ENCODE data around the gene NFU1.
A peak's percentile ranks its signal among the peaks of the same experiment; 100 is the strongest.

NFU1 gene

DNA sequence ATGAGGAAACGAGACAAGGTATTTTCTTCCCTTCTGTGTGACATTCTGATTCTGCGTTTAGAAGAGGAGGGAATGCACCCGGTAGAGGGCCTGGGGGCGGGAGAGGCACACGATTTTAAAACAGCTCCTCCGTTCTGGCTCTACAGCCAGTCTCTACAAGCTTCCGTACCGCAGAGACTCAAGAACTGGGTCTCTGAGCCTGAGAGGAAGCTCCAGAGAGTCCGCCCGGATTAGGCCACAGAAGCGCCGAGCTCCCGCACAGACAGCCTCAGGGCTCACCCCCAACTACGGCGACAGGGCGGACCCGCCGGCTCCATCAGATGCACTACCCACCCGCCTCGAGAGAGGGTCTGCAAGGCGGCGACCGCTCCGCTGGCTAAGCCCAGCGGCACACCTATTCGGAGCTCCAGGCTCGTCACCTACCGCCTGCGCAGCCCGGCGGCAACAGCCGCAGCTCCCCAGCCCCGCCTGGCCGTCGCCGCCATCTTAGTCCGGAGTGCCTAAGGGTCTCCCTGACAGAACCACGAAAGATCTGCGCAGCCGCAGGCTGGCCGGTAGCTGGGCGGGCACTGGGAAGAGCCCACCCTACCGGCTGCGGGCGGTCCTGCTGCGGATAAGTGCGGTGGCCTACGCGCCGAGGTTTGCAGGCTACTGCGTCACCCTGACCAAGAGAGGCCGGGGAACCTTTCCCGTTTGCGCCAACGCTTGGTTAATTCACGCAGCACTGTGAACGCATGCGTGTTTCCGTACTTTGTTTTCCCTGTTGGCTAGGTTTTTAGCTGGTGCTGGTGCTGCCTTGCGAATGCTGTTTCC is at the start of gene NFU1:
Gene NFU1 (minus strand): TSS at position 498 of the 813 bp plus-strand sequence. CDS start 13 bp downstream, at position 485.
- peak; percentile 92 to 99 (median 94) for DNase-seq
- intact Hi-C loops (cut with DNase I): loop anchor here (1.0 to 10.0 kb wide), 3 partner anchors 51 to 208 kb away; no protein-coding TSS in a partner anchor

DNA sequence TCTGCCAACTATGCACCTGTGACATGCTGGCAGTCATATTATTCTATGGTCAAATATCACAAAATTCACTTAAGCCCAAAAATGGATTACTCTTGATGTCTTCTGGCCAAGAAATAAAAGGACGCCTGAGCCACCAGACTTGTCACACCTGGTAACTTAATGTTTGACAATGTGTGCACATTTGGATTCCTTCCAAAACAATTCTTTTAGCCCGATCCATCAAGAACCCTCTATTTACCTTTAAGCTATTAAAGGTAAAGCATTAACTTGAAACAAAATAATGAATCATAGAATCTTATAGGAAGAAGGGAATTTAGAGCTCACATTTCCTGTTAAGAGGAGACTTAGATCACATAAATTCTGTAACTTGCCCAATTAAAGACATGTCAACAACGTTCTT is 46.5 kb upstream of the NFU1 start:
- intact Hi-C loops (cut with DNase I): no loop called here
- no peak for DNase-seq

DNA sequence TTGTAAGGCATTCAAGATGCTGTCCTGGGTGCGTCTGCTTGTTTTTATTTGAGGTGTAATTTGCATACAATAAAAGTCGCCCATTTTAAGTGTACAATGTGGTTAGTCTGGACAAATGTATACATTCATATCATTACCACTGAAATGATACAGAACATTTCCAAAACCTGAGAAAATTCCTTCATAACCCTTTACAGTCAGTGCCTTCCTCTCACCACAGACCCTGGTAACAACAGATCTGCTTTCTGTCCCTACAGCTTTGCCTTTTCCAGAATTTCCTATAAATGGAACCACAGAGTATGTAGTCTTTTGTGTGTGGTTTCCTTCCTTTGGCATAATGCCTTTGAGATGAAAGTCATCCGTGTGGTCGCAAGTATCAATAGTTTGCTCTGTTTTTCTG is 45.8 kb upstream of the NFU1 start:
- DNase-seq: no peak

DNA sequence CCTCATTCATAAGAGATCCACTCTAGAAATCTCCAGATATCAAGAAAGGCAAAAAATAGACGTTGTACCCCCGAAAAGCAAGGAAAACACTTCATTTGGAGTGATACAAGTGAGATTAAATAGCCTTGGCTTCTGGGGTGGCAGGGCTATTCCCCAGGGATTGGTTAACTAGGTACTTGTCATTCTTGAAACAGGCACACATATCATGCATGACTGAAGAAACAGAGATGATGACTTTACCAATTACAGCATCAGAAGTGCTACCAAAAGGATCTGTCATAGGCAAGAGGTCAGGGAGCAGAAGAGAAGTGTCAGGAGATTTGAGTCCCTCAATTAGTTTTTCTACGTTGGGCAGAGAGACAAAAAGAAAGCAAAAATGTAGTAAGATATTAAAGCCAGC is 45.2 kb upstream of the NFU1 start:
- no peak for DNase-seq
- intact Hi-C loops (cut with DNase I): no loop called here

More for the DNA sequence above, 45.8 kb upstream of the NFU1 start:
- intact Hi-C loops (cut with DNase I): no loop called here

DNA sequence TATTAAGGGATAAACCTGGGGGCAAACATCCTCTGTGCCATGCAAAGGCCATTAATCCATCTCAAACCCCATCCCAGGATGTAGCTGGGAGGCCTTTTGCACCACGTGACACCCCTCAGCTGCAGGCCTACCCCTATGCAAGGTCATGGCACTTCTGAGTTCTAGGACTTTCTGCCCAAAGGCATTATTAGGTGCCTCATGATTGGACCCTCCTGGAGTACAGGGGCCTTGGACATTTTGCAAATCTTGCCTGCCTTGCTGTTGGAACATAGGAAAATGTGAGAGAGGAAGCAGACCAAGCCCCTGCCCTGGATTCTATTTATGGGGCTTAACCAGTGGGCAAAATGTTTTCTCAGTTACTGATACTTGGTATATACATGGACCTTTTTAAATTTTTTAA is 44.2 kb upstream of the NFU1 start:
- intact Hi-C loops (cut with DNase I): no loop called here
- no peak for DNase-seq

DNA sequence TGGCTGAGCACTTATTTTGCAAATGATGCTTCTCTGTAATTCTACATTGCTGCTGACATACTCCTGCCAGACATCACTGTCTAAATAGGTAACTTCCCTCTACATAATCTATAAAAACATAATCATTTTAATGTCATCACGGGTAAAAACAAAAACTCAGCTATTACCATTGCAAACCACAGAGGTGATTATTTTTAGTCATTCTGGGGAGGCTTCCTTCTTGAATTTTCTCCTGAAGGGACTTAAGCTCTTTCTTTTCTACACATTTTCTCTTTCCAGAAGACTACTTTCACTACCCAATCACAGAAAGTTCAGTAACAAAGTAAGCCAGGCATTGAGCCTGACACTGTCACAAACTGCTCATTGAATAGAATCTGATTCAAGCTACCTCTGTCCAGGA is 40.4 kb upstream of the NFU1 start:
- intact Hi-C loops (cut with DNase I): no loop called here
- DNase-seq: no peak

DNA sequence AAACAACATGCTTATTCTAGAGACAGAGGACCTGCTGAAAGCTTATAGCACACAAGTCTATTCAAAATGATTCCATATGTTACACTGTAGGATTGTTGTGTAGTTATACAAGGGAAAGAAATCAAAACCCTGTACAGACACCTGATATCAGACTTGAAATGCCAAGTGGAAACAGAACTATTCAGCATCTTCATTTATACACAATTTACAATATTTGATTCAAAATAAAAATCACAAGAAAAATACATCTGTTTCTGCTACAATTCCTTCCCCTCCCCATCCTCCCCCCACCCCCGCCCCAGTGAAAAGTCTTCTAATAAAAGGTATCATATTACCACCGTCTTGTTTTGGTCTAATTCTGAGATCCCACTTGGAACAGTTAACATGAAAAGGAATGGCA is 37.5 kb upstream of the NFU1 start:
- intact Hi-C loops (cut with DNase I): no loop called here
- no peak for DNase-seq

DNA sequence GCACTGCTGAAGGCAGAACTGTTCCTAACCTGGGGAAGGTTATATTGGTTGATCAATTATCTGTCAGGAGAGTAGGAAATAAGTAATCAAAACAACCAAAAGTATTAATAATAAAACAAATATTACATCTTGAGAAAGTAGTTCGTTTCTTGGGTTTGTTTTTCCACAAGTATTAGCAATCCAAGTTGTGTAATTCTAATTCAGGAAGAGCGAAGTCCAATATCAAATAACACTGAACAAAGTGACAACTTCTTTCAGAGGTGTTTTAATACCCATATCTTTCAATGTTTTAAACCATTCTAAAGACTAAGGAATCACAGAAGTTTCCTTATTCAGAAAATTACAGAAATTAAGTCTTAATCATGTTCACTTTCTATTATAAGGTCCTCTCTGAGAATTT is 34.6 kb upstream of the NFU1 start:
- intact Hi-C loops (cut with DNase I): no loop called here

DNA sequence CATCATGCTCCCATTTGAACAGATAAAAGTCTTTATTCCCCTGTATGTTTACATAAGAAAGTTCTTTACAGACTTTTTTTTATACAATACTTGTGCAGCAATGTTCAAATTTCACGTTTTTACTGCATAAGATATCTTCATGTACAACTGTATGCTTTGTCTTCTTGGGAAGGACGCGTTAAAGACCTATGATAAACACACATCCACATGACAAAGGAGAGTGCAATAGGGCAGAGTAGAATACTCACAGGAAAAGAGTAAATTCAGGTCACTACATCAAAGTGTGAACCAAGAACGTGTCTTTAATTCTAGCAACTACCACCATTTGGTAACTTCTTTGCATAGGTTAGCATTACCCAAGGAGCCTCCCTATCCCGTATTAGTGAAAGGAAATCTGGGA is 33.7 kb upstream of the NFU1 start:
- DNase-seq: no peak

More for the DNA sequence above, 34.6 kb upstream of the NFU1 start:
- no peak for DNase-seq

DNA sequence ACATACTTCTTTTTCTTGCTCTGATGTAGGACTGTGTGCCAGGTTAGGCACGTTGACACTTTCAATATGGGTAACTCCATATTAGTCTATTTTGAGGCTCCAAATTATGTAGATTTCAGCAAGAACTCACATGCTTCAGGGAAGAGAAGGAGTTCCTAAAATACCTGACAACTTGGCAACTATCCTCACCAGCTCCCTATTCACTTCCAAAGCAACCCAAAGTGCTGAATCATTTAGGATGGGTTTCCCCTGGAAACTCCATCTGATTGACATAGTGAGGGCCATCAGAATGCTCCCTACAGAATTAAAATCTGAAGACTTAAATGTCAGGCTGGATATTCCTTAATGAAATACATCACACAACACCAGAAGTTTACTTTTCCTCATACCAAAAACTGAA is 32.5 kb upstream of the NFU1 start:
- intact Hi-C loops (cut with DNase I): no loop called here
- DNase-seq: no peak

More for the DNA sequence above, 33.7 kb upstream of the NFU1 start:
- intact Hi-C loops (cut with DNase I): no loop called here

DNA sequence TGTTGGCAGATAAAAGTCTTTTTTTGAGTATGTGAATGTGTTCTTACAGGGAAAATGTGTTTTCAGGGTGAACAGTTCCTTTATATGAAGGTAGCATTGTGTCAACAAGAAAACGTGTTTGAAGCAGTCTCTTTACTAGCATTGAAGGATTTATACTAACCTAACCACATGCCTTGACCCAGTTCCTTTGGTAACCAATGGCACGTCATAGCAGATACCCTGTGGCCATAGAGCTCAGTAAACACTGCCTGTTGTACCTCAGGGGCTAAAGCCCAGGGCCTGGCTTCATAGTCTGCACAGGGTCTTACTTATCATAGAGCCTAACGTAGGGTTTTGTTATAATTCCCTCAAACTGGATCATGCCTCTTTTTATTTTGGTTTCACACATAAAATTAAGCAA is 32.1 kb upstream of the NFU1 start:
- no peak for DNase-seq
- intact Hi-C loops (cut with DNase I): no loop called here

DNA sequence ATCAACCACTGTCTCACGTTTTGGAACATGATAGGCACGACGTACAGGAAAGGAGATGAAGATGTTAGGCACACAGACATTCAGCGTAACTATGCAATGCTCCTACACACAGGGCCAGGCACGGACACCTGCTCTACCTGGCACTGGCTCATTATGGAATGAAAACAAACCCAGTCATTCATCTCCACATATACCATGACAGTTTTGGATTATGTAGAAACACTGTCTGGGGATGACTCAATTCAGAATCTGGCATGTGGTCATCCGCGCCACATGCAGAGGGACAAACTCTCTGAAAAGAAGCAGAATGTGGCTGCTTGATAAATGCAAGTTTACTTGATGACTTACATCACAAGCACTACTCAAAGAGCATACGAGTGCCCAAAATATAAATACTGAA is 29.5 kb upstream of the NFU1 start:
- intact Hi-C loops (cut with DNase I): no loop called here
- peak in 2 of 10 donors; percentile 20 to 80 for DNase-seq

DNA sequence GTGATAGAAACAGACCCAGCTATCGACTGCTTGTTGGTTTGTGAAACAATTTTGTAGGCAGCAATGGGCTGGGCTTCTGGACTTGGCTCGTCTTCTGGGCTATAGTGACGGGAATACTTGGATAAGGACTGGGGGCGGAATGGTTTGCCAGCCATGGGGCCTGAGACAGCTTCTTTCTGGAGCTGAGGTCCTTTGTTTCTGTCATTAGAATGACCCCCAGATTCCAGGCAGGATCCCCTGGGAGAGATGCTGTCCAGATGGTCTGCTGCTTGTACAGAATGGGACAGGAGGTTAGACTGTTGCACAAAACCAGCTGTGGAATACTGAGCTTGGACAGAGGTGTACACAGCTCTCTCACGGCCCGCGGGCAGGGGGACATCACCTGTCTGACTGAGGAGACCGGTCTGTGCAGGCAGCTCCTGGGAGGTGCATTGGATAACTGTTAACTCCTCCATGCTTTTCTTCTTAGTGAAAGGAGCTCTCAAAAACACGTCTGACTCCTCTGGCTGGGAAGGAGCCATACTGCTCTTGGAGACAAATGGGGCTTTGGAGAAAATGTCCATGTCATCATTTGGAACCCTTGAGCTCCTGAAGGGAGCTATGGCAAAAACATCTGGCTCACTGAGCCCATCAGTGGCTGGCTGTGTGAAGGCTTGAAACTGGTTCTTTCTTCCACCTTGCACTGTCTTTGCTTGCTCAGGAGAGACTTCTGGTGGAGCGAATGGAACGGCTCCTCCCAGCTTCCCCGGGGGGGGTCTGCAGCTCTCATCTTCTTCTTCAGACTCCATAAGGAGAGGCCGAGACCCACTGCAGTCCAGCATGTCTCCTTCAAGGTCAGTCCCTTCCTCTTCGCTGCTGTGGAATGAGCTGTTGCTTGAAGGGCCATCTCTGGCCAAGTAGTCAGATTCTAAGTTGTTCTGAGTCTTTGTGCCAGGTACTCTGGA is 28.6 kb upstream of the NFU1 start:
- DNase-seq: peak in 1 of 10 donors; percentile 67
- intact Hi-C loops (cut with DNase I): no loop called here

DNA sequence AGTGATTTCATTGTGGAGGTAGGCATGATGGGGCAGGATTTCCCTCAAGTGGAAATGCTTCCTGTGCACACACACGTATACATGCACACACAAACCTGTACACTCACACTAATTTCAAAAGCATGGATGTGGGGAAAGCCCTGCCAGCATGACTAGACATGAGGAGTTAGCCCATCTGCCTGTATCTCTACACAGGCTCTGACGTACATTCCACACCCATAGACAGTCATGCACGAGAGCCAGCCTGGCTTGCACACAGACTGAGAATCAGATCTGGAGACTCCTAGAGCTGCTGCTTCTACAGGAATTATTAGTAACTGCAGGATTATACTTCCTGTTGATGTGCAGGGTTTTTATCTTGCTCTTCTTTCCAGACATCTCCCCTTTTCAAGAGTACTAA is 27.3 kb upstream of the NFU1 start:
- intact Hi-C loops (cut with DNase I): no loop called here
- DNase-seq: peak in 1 of 10 donors; percentile 19

DNA sequence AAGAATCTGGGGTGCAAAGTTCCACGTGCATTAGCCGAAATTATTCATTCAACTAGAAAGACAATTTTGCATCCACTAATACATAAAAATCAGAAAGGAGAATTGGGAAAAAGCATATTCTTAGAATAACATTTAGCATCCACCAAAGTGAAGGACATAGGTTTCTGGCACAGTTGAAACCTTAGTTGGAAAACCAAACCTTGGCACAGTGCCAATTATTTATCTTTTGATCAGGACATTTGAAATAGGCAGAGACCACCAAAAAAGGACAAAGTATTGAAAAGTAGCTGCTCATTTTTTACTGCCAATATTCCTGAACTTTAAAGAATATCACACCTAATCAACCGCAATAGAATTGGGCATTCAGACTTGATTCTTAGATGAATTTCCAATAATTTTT is 25.5 kb upstream of the NFU1 start:
- intact Hi-C loops (cut with DNase I): no loop called here
- DNase-seq: no peak

DNA sequence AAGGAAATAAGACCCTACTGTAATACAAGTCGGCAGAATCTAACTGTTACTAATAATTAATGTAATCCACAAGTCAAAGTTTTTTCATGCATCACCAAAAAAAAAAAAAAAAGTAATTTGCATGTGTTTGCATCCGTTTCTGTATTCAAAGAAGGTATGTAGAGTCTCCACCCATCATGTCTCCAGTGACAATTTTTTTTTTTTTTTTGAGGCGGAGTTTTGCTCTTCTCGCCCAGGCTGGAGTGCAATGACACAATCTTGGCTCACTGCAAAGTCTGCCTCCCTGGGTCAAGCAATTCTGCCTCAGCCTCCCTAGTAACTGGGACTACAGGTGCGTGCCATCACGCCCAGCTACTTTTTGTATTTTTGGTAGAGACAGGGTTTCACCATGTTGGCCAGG is 24.2 kb upstream of the NFU1 start:
- DNase-seq: no peak
- intact Hi-C loops (cut with DNase I): no loop called here

DNA sequence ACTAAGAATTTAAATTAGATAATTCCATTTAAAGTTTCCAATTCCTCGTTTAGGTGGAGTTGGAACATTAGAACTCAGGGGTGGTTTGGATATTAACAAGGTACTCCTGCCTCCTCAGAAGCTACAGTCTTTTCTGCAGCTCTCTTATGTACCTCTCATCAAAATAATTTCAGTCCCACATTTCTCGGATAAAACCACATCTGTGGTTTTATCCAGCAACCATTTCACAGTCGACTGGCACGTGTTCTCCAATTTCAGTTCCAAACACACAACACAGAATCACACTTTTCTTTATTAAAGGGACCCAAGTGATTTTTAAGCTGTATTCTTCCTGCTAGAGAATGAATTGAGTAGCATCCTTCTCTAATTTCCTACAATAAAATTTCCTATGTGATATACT is 22.7 kb upstream of the NFU1 start:
- DNase-seq: no peak
- intact Hi-C loops (cut with DNase I): loop anchor here (10.0 kb wide), 1 partner anchor 255 kb away; no protein-coding TSS in a partner anchor

DNA sequence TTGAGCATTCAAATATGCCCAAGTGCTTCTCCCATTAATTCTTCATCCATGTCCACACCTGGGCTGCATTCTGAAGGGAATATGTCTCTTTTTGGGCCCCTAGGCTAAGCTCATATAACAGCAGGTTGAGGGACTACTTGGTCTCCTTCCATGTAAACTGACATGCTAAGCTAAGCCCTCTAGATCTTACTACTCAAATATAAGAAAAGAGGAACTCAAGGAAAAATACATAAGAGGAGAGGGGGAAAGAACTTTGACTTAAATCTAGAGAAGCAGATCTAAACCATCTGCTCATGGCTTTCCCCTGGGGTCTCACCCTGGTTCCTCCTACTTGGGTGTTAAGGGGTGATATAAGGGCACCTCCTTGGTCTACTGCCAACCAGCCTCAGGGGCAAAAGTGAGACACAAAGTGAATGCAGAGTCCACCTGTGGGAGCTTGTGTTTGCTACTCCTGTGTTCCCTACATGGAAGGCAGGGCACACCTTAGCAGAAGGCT is 19.8 kb upstream of the NFU1 start:
- no peak for DNase-seq
- intact Hi-C loops (cut with DNase I): loop anchor here (10.0 kb wide), 1 partner anchor 258 kb away; no protein-coding TSS in a partner anchor

DNA sequence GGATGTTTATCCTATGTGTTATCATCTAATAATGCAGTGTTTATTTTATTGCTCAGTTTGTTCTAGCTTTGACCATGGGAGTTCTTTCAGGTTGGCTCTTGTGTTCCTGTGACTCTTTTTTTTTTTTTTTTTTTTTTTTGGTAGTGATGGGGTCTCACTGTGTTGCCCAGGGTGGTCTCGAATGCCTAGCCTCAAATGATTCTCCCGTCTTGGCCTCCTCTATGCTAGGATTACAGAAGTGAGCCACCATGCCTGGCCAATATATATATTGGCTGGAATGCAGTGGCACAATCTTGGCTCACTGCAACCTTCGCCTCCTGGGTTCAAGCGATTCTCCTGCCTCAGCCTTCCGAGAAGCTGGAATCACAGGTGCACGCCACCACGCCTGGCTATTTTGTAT is 18.9 kb upstream of the NFU1 start:
- intact Hi-C loops (cut with DNase I): loop anchor here (10.0 kb wide), 1 partner anchor 259 kb away; no protein-coding TSS in a partner anchor
- no peak for DNase-seq

DNA sequence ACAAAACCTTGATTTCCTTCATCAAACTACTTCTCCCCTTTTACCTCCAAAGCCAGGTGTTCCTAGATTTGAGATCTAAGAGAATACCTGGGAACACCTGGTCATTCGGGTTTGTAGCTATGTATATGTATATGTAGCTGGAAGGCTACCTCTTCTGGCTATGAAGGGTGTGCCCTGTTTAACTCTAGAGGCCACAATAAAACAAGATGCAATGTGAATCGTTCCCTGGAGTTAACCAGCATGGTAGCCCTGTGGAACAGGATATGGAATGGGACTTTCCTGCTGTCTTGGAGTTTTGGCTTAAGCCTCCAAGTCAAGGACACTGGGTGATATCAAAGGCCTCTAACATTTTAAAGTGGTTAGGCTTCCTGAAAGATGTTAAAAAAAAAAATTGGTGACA is 17.7 kb upstream of the NFU1 start:
- intact Hi-C loops (cut with DNase I): loop anchor here (10.0 kb wide), 1 partner anchor 260 kb away; no protein-coding TSS in a partner anchor
- no peak for DNase-seq

Data from posterior cingulate gyrus (tissue), 11 donors.